Activated gamma-delta T cell treated with Interleukin-2 at 50 U/mL for 16 hours (primary cell): Measurements from ENCODE around the gene KLRD1.
"Not testable (repeated sequence)": the region's sequence is repeated elsewhere in the genome, so short reads cannot be mapped to it uniquely, and the experiment has no call there.

ENCODE experiments used
- DNase-seq: peaks from one replicate; pipeline ENCODE4 v3.0.0-alpha.2; 2020

KLRD1 gene

GRCh38 chr12:10339053-10339840 lies 31.6 kb downstream of the KLRD1 start:
- no peak for DNase-seq

GRCh38 chr12:10340946-10341345 lies 33.3 kb downstream of the KLRD1 start:
- DNase-seq, result not testable (repeated sequence)

GRCh38 chr12:10341892-10342509 lies 34.3 kb downstream of the KLRD1 start:
- no peak for DNase-seq

- not testable (repeated sequence) for DNase-seq
These were observed 43.8 kb downstream of the KLRD1 start for GRCh38 chr12:10351457-10351856.

GRCh38 chr12:10354071-10354470 lies 46.4 kb downstream of the KLRD1 start:
- DNase-seq, result no peak

- no peak for DNase-seq
These were observed 46.8 kb downstream of the KLRD1 start for GRCh38 chr12:10354502-10354901.

GRCh38 chr12:10358131-10358530 lies 50.5 kb downstream of the KLRD1 start:
- no peak for DNase-seq

- no peak for DNase-seq
These were observed 51.3 kb downstream of the KLRD1 start for GRCh38 chr12:10358969-10359368.

GRCh38 chr12:10361084-10361483 lies 53.4 kb downstream of the KLRD1 start:
- no peak for DNase-seq

- no peak for DNase-seq
These were observed 54.0 kb downstream of the KLRD1 start for GRCh38 chr12:10361622-10362021.

GRCh38 chr12:10362325-10362724 lies 54.7 kb downstream of the KLRD1 start:
- DNase-seq, result no peak

GRCh38 chr12:10362828-10363657 lies 55.4 kb downstream of the KLRD1 start:
- DNase-seq, result no peak

- DNase-seq, result no peak
These were observed 55.9 kb downstream of the KLRD1 start for GRCh38 chr12:10363658-10363913.

- DNase-seq, result no peak
These were observed 56.5 kb downstream of the KLRD1 start for GRCh38 chr12:10363914-10364814.

- DNase-seq, result peak; percentile 47
These were observed 57.3 kb downstream of the KLRD1 start for GRCh38 chr12:10364815-10365622.

GRCh38 chr12:10365696-10366405 lies 58.2 kb downstream of the KLRD1 start:
- no peak for DNase-seq

GRCh38 chr12:10366875-10367274 lies 59.2 kb downstream of the KLRD1 start:
- DNase-seq, result no peak

GRCh38 chr12:10367714-10368113 lies 60.0 kb downstream of the KLRD1 start:
- not testable (repeated sequence) for DNase-seq

GRCh38 chr12:10368206-10369171 lies 60.8 kb downstream of the KLRD1 start:
- DNase-seq, result no peak
